Nephron progenitor cell (in vitro differentiated cells): Measurements from ENCODE around the gene PSMG2.

ENCODE experiments used
- DNase-seq: peaks from one replicate; pipeline ENCODE4 v3.0.0; 2021
- H3K27ac Mint-ChIP-seq: 2 replicates; pipeline ENCODE4 v1.8.0; 2021; ENCODE audit warnings: mild to moderate bottlenecking, moderate library complexity, mixed read lengths
- H3K27me3 Mint-ChIP-seq: 2 replicates; pipeline ENCODE4 v1.8.0; 2021; ENCODE audit warnings: mild to moderate bottlenecking, low read depth, mixed read lengths; ENCODE audit not compliant: poor library complexity
- H3K36me3 Mint-ChIP-seq: 2 replicates; pipeline ENCODE4 v1.8.0; 2021; ENCODE audit warnings: low read depth, mixed read lengths
- H3K4me1 Mint-ChIP-seq: 2 replicates; pipeline ENCODE4 v1.8.0; 2021; ENCODE audit warnings: mixed read lengths
- H3K4me3 Mint-ChIP-seq: 2 replicates; pipeline ENCODE4 v1.8.0; 2021; ENCODE audit warnings: mild to moderate bottlenecking, moderate library complexity, mixed read lengths
- H3K9me3 Mint-ChIP-seq: 2 replicates; pipeline ENCODE4 v1.8.0; 2021; ENCODE audit warnings: mild to moderate bottlenecking, moderate library complexity, mixed read lengths
- CTCF ChIP-seq: fragments of 200-600 bp; sonication (generic); IDR thresholded peaks from 2 replicates; pipeline ENCODE4 v1.5.0; 2021; ENCODE audit warnings: antibody characterized with exemption

The PSMG2 gene

GRCh38 chr18:12765126-12765525, 62.3 kb downstream of the PSMG2 start:
- TF ChIP-seq CTCF: no peak
- Mint-ChIP-seq H3K36me3 (no peaks in the 10 kb centered on the region), H3K27me3 (peaks cover 5% of the 10 kb centered on the region), H3K27ac (no peak overlapping the region), H3K4me1 (peaks cover 10% of the 10 kb centered on the region), H3K4me3 (no peak overlapping the region), H3K9me3 (peaks cover 2% of the 10 kb centered on the region)
- no peak for DNase-seq

DNA sequence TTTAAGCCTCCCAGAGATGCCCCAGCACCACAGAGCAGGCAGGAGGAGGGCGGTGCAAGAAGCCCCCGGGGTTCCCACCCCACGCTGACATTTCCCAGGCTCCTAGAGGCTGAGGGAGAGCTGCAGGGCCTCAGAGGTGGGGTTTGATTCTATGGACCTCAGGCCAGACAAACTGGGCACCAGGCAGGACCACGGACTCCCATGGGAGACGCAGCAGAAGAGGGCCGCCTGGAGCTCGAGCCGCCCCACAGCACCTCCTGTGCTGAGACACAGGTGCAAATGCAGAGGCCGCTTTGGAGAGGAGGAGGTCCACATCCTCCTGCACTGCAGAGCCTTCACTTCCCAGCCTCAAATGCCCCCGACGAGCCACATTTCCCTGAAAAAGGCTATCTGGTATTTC, 62.7 kb downstream of the PSMG2 start:
- DNase-seq: no peak
- H3K27me3 Mint-ChIP-seq: peaks cover 6% of the 10 kb centered on the region
- no peak overlapping the region for H3K4me3 Mint-ChIP-seq

GRCh38 chr18:12766986-12767433, 64.2 kb downstream of the PSMG2 start:
- Mint-ChIP-seq H3K4me3 (no peak overlapping the region), H3K27me3 (peaks cover 10% of the 10 kb centered on the region), H3K4me1 (peaks cover 12% of the 10 kb centered on the region), H3K27ac (no peak overlapping the region), H3K36me3 (no peaks in the 10 kb centered on the region), H3K9me3 (no peaks in the 10 kb centered on the region)
- peak; percentile 62 for DNase-seq
- TF ChIP-seq CTCF: peak; percentile 41

More for the DNA sequence above, 62.7 kb downstream of the PSMG2 start:
- Mint-ChIP-seq H3K36me3 (no peaks in the 10 kb centered on the region), H3K4me1 (peaks cover 10% of the 10 kb centered on the region), H3K27ac (no peak overlapping the region), H3K9me3 (no peaks in the 10 kb centered on the region)
- no peak for TF ChIP-seq CTCF

DNA sequence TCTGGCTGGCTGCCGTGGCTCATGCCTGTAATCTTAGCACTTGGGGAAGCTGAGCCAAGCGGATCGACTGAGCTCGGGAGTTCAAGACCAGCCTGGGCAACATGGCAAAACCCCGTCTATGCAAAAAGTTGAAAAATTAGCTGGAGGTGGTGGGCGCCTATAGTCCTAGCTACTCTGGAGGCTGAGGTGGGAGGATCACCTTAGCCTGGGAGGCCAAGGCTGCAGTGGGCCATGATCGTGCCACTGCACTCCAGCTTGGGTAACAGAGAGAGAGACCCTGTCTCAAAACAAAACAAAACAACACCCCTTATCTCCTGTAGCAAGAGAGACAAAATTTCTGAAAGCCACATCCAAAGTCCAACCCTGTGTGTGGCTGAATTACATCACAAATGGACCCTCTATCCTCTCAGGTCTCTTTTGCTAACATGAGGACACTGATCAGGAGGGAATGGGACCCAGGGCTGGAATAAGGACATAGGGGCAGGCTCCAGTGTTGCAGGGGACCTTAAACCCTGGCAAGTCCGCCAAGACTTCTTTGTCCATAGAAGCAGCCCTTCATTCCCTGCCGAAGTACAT, 64.8 kb downstream of the PSMG2 start:
- H3K4me1 Mint-ChIP-seq: peaks cover 15% of the 10 kb centered on the region
- H3K27ac Mint-ChIP-seq: no peak overlapping the region
- DNase-seq: no peak
- H3K9me3 Mint-ChIP-seq: no peaks in the 10 kb centered on the region
- no peak for TF ChIP-seq CTCF
- H3K4me3 Mint-ChIP-seq: no peak overlapping the region
- no peaks in the 10 kb centered on the region for H3K36me3 Mint-ChIP-seq
- peaks cover 10% of the 10 kb centered on the region for H3K27me3 Mint-ChIP-seq

GRCh38 chr18:12768625-12769024, 65.8 kb downstream of the PSMG2 start:
- Mint-ChIP-seq H3K27me3 (peaks cover 10% of the 10 kb centered on the region), H3K9me3 (no peaks in the 10 kb centered on the region), H3K27ac (no peak overlapping the region), H3K4me1 (peaks cover 15% of the 10 kb centered on the region), H3K4me3 (no peak overlapping the region), H3K36me3 (no peaks in the 10 kb centered on the region)
- no peak for TF ChIP-seq CTCF
- DNase-seq: no peak

- no peak for DNase-seq
Observed at GRCh38 chr18:12769136-12769535, 66.3 kb downstream of the PSMG2 start.

More at GRCh38 chr18:12769136-12769535, 66.3 kb downstream of the PSMG2 start:
- TF ChIP-seq CTCF: no peak
- Mint-ChIP-seq H3K27ac (no peak overlapping the region), H3K4me1 (peaks cover 15% of the 10 kb centered on the region), H3K4me3 (no peak overlapping the region), H3K36me3 (no peaks in the 10 kb centered on the region), H3K9me3 (no peaks in the 10 kb centered on the region), H3K27me3 (peaks cover 10% of the 10 kb centered on the region)
